GM21723 (cell line): Measurements from ENCODE around the gene SOCS7.

ENCODE experiments used
- ATAC-seq: cut with Tn5 transposase; IDR thresholded peaks from one replicate; pipeline ENCODE4 v1.9.1; 2021; ENCODE audit warnings: mild to moderate bottlenecking, moderate library complexity; ENCODE audit not compliant: unreplicated experiment

SOCS7 gene

DNA sequence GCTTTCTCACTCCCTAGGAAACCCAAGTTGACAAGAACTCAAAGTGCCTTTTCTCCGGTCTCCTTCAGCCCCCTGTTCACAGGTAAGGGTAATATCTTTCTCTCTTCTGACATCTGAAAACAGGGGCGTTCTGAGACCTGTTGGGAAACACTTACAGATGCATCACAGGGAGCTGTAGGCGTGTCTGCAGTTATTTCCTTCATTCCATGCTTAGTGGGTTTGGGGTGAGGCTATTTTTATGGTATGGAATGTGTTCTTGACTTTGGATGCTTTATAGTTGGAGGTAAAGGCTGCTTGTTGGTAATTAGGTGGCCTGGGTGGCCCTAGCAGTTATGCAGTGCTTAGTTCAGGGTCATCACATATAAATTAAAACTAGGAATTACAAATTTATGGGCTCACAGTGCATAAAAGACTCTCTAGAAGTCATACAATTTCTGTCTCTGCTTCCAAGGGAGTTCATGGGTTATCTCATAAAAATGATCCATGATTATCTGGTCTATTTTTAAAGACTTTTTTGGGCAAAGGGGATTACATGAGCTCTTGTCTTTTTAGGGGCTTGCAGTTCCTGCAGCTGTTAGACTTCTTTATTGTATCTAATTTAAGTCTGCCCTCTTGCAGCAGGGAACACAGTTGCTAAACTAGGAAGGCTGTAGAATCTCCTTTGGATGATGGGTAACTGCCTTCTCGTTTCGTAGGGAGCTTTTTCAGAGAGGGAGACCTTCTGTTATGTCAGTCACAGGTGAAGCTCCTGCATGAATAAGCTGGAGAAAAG lies 10.2 kb downstream of the SOCS7 start:
- ATAC-seq, result no peak

DNA sequence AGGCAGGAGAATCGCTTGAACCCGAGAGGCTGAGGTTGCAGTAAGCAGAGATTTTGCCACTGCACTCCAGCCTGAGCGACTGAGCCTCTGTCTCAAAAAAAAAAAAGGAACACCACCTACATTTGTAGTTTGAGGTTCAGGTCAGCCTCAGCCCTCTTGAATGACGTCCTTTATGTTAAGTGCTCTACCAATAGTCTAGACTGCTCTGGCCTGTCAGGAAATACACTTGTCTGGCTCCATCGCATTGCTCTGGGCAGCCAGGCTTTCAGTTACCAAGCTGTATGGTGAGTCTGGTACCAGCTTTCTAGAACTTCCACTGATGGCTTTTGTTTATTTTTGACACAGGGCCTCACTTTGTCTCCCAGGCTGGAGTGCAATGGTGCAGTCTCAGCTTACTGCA lies 11.4 kb downstream of the SOCS7 start:
- ATAC-seq, result no peak

DNA sequence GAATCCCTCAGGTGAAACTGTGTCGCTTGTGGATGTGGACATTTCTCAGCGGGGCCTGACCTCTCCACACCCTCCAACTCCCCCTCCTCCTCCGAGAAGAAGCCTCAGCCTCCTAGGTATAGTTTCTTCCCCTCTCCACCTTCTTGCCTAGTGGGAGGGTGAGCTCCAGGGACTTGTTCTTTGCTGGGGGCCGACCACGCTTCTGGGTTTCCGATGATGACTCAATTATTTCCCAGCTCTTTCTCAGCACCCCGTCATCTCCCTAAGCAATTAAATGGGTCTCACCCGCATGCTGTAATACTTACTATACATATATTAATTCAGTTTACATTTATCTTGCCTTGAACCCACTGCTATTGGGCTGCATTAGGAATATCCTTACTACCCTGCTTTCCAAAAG lies 13.1 kb downstream of the SOCS7 start:
- no peak for ATAC-seq

DNA sequence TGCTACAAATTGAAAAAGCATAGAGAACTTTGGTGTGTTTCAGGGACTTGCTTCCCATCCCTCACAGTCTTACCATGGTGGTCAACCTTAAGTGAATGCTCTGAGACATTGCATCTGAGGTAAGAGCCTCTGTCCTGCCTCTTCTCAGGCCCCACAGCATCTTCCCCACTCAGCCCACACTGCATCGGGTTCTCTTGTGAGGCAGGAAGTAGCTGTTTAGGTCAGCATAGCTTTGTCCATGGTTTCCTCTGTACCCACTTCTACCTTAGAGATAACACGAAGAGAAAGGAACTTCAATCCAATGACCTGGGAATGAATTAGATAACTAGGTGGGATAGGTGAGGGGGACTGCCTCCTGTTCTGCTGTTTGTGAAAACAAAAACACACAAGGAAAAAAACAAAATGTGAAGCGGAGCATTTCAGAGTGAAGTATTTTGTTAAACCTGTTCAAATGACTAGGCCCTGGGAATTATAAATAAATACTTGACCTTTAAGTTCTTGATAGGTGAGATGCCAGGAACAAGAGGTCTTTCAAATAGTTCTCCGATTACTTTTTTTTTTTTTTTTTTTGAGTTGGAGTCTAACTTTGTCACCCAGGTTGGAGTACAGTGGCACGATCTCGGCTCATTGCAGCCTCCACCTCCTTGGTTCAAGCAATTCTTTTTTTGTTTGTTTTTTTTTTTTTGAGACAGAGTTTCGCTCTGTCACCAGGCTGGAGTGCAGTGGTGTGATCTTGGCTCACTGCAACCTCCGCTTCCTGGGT lies 17.7 kb downstream of the SOCS7 start:
- ATAC-seq, result no peak

DNA sequence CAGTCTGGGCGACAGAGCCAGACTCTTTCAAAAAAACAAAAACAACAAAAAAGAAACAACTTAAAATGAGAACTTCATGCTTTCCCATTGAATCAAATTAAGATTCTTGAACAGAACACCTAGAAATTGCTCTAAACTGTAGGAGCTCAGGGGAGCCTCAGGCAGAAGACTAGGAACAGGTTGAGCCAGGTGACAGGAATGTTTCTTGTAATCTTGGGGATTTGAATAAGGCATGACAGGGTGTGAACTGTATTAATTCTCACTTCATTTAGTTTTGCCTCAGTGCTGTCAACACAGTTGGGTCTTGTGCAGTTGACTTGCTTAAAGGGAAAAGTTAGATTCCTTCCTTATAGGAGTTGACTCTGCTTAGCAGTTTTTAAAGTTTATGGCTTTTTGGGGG lies 27.8 kb downstream of the SOCS7 start:
- no peak for ATAC-seq

DNA sequence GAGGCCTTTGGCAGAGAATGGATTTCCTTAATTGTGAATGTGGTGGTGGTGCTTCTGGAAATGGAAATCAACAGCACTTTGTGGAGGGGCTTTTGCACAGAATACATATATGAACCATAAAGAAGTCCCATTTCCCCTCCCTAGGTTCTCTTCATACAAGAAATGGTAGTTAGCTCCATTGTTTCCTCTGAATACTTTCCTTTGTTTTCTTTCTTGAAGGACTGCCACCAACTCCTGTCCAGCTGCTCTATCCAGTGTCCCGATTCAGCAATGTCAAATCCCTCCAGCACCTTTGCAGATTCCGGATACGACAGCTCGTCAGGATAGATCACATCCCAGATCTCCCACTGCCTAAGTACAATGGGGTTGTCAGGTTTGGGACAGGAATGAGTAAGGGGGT lies 43.4 kb downstream of the SOCS7 start:
- no peak for ATAC-seq

DNA sequence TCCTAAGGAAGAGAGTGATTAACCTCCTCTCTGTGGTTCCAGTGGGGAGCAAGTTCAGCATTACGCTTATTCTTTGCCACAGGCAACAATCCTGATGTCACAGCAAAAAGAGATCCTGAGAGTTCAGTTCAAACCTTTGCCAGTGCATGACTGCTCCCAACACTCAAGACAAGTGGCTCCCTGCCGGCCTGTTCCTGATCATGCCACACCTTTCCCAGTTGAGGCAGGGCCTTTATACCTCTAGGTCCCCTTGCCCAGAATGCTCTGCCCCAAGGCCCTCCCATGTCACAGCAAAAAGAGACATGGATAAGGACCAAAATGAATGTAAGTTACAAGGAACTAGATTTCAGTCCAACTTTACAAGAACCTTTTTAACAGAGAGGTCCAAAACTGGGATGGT lies 45.6 kb downstream of the SOCS7 start:
- ATAC-seq, result no peak

DNA sequence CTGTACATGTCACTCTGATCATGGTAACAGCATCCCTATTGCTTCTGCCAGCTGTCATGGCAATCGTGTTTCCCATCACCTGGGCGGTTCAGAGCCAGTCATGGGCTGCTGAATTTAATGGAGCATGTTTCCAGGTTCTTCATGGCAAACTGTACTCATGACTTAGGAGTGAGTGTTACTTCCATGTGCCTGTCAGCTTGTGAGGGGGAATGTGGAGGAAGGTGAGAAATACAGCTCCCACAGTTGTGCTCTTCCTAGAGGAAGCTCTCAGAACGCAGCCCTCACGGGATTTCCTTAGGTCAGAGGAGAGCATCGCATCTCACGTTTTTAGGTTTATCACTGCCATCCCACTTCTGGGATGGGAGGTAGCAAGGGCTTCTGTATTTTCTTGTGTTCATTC lies 48.6 kb downstream of the SOCS7 start:
- no peak for ATAC-seq

DNA sequence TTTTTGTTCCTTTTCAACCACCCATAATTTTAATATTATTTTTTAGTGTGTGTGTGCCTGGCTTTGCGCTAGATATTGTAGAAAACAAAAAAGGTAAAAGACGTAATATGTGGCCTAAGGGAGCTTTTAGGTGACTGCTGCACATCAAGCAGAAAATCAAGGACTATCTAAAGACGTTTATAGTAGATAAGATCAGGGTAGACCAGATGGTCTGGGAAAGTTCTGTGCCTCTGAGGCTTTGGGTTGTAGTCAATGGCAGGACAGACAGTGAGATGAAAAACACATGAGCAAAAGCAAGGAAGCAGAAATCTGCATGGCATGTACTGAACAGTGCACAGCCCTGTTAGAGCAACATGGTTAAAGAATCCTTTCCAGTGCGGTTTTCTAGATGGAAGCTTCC lies 49.8 kb downstream of the SOCS7 start:
- ATAC-seq, result no peak

DNA sequence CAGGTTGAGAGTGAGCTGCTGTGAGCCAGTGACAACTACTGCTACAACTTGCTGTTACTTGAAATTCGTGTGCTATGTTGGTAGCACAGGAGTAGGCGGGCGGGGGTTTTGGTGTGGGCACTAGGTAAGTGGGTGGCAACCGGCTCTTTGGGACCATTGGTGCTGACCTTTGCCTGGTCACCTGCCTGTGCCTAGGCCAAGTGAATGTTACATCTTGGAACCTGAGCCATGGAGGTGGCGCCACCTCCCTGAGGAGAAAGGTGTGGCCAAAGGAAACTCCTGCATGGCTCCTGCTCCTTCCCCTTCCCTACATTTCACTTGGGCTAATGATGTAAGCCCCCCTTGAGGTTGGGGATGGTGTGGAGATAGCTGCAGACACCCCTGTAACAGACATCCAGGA lies 51.3 kb downstream of the SOCS7 start:
- no peak for ATAC-seq

DNA sequence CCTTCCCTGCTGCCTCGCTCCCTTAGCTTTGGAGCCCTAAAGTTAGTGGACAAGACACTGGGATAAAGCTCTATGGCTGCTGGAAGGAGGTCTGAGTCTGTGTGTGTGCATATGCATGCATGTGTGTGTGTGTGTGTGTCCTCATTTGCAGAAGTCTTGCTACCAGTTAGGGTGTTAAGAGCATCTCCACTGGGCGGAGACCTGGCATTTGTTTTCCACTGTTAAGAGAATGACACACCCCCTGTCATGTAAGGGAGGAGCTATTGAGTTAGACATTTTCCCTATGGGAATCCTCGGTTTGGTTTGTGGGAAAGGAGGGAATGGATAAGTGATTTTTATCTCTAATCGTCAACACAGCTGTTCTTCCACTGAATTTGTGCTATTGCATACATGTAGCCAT lies 51.8 kb downstream of the SOCS7 start:
- ATAC-seq, result no peak

DNA sequence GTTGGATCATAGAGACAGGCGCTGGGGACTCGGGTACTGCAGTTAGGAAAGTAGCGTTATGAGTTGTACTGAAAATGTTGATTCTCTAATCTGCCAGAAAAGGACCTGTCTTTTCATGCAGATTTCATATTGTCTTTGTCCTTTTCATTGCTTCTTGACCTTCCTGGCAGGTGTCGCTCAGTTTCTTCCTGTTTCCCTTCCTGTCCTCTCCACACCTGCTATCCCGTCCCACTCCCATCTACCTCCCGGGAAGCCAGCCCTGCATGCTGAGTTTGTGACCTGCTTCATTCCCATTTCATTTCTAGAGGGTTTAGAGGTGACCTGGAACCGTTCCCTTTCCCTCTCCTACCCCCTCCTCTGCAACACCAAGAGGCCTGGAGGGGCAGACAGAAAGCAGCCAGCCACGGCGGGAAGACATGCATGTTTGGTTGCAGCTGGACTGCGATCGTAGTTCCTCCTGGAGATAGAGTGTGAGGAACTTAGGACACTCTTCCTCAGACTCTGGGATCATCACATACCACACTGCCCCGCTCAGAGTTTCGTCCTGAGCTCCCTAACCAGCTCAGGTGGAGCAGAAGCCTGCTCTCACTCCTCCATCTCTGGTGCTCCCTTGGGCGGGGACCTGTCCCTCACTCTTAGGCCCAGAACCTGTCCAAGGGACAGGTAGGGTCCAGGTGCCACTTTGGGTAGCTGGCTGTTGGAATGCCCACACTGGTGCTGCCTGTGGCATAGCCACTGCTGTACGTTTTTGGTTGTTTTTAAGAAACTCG lies 52.7 kb downstream of the SOCS7 start:
- no peak for ATAC-seq

DNA sequence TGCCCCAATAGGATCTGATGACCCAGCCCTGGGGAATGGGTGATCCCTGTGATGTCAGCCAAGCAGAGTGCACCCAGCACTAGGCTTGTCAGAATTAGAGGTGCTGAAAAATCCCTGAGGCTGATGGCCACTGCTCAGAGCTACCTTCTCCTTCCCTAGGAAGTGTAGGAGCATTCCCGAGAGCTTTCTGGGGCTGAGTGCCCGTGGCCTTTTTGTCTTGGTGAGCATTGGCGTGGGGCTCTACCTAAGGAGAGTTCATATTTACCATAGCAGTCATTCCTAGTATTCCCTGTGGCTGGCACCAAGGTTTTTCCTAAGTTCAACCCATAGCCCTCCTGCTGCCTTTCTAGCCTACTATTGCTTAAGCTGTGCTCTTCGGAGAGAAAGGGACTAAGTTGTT lies 54.0 kb downstream of the SOCS7 start:
- no peak for ATAC-seq

DNA sequence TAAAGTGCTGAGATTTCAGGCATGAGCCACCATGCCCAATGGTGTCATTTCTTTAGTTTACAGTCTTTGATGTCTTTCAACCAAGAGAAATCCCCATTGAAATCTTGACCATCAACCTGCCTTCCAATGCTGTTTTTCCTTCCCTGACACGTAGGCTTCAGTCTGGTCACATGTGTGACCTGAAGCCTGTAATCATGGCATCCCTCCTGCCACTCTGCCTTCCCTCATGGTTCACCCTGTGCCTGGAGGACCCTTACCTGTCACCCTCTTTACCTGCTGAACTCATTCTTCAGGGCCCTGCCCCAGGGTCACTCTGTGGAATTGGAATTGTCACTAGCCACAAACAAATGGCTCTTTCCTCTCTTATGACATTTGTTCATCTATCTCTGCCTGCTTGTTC lies 58.6 kb downstream of the SOCS7 start:
- ATAC-seq, result no peak

DNA sequence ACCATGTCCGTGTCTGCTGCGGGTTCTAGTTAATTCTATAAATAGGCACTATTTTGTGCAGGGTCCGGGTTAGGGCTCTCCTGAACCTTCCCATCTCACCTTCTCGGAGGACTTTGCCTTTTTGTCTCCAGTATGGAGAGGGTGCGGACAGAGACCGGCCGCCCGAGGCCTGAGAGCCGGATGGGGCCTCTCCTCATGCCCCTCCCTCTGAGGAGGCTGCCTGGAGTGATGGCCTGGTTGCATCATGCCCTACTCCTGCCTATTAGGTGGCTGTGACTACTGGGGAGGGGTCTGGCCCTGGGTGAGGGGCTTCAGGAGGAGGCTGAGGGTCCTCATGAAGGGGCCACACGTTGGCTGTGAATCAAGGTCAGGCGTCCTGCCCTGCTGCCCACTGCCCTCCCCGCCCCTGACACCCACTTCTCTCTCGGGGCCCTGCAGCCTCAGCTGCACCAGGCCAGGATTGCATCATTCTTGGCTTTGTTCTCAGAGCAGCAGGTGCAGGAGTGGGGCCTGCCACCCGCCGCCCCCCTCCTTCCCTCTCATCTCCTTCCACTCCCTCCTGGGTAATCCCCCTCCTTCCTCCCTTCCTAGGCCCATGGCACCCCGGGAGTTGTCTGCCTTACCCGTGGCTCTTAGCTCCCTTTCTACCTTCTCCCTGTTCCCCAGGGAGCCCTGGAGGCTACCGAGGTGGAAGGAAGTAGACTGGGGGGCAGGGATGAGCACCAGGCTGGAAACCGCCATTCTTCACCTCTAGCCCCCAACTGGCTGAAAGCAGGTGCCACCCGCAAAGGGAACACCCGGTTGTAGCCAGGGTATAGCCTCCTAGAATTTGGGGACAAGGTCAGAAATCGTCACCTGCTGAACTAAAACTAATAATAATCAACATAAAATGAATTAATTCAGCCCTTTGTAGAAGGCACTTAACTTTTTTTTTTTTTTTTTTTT lies 63.9 kb downstream of the SOCS7 start:
- ATAC-seq, result peak; percentile 51

DNA sequence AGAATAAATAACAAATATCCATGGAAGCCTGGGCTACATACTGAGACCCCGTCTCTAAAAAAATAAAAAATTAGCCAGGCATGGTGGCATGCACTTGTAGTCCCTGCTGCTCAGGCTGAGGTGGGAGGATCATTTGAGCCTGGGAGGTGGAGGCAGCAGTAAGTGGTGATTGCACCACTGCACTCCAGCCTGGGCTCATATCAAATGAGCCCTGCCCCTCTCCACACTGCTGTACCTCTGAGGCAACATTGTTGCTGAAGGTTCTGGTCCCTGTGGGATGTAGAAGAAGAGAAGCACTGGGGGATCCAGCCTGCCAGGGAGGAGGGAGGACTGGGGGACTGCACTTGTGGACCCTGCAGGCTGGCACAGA lies 65.2 kb downstream of the SOCS7 start:
- no peak for ATAC-seq

DNA sequence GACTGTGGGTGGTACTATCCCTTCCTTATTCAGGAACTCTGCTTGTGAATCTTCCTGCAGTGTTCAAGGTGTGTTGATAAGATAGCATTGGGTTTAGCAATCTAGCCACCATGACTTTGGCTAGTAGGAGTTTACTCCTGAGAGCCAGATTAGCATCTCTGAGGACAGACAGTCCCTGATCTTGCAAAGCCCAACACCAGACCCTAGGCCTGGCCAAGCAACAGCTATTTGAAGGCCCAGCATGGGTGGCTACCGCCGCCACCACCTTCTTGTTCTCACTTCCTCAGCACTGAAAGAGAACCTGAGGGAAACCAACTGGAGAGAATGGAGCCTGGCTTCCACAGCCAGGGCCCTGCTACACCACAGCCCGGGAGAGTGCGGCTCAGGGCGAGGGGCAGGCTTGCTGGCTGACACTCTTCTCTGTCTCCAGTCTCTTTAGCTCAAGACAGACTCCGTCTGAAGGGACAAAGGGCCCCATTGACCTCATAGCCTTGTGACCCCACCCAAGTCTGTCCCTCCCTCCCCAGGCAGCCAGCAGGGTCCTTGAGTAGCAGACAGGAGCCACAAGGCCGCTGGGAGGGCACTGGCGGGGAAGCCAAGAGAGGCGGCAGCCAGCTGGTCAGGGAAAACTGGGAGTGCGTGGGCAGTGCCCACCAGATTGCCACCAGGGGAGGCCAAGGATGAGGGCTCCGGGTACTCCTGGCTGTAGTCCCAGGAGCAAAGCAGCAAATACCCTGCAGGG lies 65.7 kb downstream of the SOCS7 start:
- no peak for ATAC-seq

DNA sequence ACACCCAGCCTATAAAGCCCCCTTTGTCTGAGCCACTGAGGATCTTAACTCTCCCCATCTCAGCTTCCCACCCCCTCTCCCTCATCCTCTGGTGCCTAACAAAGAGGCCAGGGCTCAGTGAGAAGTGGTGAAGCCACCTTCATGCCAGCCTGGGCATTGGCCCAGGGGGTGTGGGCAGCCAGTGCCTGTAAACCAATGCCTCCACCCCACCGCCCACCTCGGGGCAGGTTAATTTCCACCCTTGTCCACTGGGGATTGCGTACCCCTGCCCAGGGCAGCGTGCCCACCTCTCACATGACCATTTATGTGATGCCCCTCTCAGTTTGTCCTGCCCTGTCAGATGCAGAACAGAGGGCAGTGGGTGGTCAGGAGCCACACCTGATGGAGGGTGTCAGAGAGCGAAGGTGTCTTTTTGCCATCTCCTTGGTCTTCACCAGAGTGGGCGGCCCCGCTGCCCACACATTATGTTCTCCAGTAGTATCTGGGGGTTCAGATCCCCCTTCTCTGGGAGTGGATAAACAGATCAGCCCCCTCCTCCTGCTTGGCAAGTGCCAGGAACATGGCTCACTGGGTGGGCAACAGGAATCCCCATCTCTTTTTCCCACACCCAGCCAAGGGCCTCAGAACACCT lies 66.5 kb downstream of the SOCS7 start:
- ATAC-seq, result no peak

DNA sequence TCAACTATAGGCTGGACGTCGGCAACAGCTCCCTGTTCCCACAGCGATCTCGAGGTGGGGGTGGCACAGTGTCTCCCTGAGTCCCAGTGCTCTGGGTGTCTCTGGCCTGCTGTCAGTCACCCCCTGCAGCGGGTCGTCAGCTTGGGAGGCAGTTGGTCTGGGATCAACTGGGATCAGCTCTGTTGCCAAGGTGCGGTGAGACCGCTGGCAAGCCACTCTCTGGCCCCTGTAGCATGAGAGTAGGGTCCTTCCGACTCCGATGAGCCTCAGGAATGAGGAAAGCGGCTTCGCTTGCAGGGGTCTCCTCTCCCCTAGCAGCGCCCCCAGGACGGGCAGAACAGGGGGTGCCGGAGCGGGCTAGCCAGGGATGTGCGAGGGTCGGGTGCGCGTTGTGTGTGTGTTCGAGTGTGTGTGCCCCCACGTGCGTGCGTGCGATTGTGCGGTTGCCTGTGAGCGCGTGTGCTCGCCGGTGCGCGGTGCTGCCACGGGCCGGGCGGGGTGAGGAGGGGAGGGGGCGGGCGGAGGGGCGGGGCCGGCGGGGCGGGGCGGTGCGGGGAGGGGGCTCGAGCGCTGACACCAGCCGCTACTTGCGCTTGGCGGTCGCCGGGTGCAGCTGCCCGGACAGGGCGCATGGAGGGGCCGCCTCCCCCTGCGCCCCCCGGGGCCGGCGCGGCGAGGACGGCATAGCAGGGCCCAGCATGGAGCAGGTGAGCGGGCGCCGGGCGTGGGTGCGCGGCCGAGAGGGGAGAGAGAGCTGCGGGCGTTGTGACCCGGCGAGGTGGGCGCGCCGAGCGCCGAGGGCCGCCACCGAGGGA lies 67.3 kb downstream of the SOCS7 start:
- ATAC-seq, result no peak
